Smooth muscle cell (in vitro differentiated cells): ENCODE results near the gene CNPY4. TPM values are rescaled to one million over a fixed set of nuclear protein-coding genes. Genes with fewer than 3 reads are reported as not detected.

ENCODE experiments used
- DNase-seq: peaks from one replicate; lab custom pipeline; 2025; ENCODE audit not compliant: unreplicated experiment; lab: John Stamatoyannopoulos, UW
- H2AFZ ChIP-seq: fragments of 200-600 bp; sonication (generic); 2 replicates; pipeline ENCODE4 v1.6.0; 2016; ENCODE audit warnings: antibody characterized with exemption, low read depth, mild to moderate bottlenecking
- H3F3A ChIP-seq: fragments of 200-600 bp; sonication (generic); 2 replicates; pipeline ENCODE4 v1.6.0; 2017; ENCODE audit warnings: antibody characterized with exemption, low read depth
- H3K27ac ChIP-seq: fragments of 200-600 bp; sonication (generic); 2 replicates; pipeline ENCODE4 v1.5.1; 2016; ENCODE audit warnings: low read depth, mild to moderate bottlenecking
- H3K27me3 ChIP-seq: fragments of 200-600 bp; sonication (generic); 2 replicates; pipeline ENCODE4 v1.6.1; 2016; ENCODE audit warnings: low read depth, mild to moderate bottlenecking
- H3K36me3 ChIP-seq: fragments of 200-600 bp; sonication (generic); 2 replicates; pipeline ENCODE4 v1.5.1; 2016; ENCODE audit warnings: low read depth
- H3K4me1 ChIP-seq: fragments of 200-600 bp; sonication (generic); 2 replicates; pipeline ENCODE4 v1.5.1; 2016; ENCODE audit warnings: low read depth
- H3K4me2 ChIP-seq: fragments of 200-600 bp; sonication (generic); 2 replicates; pipeline ENCODE4 v1.6.0; 2016; ENCODE audit warnings: mild to moderate bottlenecking
- H3K4me3 ChIP-seq: fragments of 200-600 bp; sonication (generic); 2 replicates; pipeline ENCODE4 v1.5.1; 2016; ENCODE audit warnings: mild to moderate bottlenecking
- H3K79me2 ChIP-seq: fragments of 200-600 bp; sonication (generic); 2 replicates; pipeline ENCODE4 v1.6.0; 2016; ENCODE audit warnings: low read depth, mild to moderate bottlenecking
- H3K9ac ChIP-seq: fragments of 200-600 bp; sonication (generic); 2 replicates; pipeline ENCODE4 v1.6.0; 2016; ENCODE audit warnings: low read depth
- H3K9me3 ChIP-seq: fragments of 200-600 bp; sonication (generic); replicated peaks from 2 replicates; pipeline ENCODE4 v1.5.1; 2016; ENCODE audit warnings: low read depth
- H4K20me1 ChIP-seq: fragments of 200-600 bp; sonication (generic); 2 replicates; pipeline ENCODE4 v1.6.0; 2016; ENCODE audit warnings: low read depth
- CTCF ChIP-seq: fragments of 200-600 bp; sonication (generic); IDR thresholded peaks from 2 replicates; pipeline ENCODE4 v1.5.1; 2017; ENCODE audit warnings: borderline replicate concordance, mild to moderate bottlenecking, antibody characterized with exemption; ENCODE audit not compliant: insufficient read depth, poor library complexity, severe bottlenecking
- WGBS: methylation state at CpG from one replicate; pipeline ENCODE4 v1.1.7; 2016; ENCODE audit warnings: low lambda C conversion rate; 5-methylcytosine and 5-hydroxymethylcytosine counted together
- polyA plus RNA-seq: library from polyadenylated mRNA; unstranded; fragments of >200 nt; fragmentation: Nextera tagmentation; extraction: Ambion mirVana; gene quantifications from 2 replicates; pipeline ENCODE4 v1.2.1, GENCODE V29; 2016
- total RNA-seq: library from RNA; depleted of rRNA; stranded (reverse); fragments of >200 nt; gene quantifications from 2 replicates; pipeline ENCODE4 v1.2.3, GENCODE V29; 2014

The CNPY4 gene
- total and polyA plus RNA-seq, 2 experiments from 2014 or later, result 22.6 to 39.5 TPM

- peak overlapping the region; percentile 85 for H3K4me2 ChIP-seq
- no peaks in the 10 kb centered on the region for H3K27me3 ChIP-seq
- no peaks in the 10 kb centered on the region for H3K36me3 ChIP-seq
- H4K20me1 ChIP-seq, result no peaks in the 10 kb centered on the region
- no peak for DNase-seq
- no peak overlapping the region for H3K9ac ChIP-seq
- H3F3A ChIP-seq, result no peaks in the 10 kb centered on the region
- H3K4me1 ChIP-seq, result peaks cover 7% of the 10 kb centered on the region
- H3K79me2 ChIP-seq, result peaks cover 16% of the 10 kb centered on the region
- TF ChIP-seq CTCF, result no peak
- peak overlapping the region; percentile 9 for H3K27ac ChIP-seq
- peak overlapping the region; percentile 87 for H2AFZ ChIP-seq
- H3K4me3 ChIP-seq, result peak overlapping the region; percentile 89
- H3K9me3 ChIP-seq, result no peaks in the 10 kb centered on the region
- 61% methylated on average over 14 of the region's 14 CpGs for WGBS
Measured at GRCh38 chr7:100148225-100148558, 28.8 kb downstream of the CNPY4 start.

- TF ChIP-seq CTCF, result no peak
- Histone ChIP-seq H3K9me3 (no peaks in the 10 kb centered on the region), H3F3A (no peaks in the 10 kb centered on the region), H3K9ac (peak within 1 kb of the TSS; percentile 77), H3K36me3 (no peaks in the 10 kb centered on the region), H3K4me3 (peak within 1 kb of the TSS; percentile 89), H3K4me1 (peaks cover 7% of the 10 kb centered on the region), H3K4me2 (peak within 1 kb of the TSS; percentile 91), H2AFZ (peak within 1 kb of the TSS; percentile 91), H3K79me2 (peaks cover 16% of the 10 kb centered on the region), H4K20me1 (no peaks in the 10 kb centered on the region), H3K27me3 (no peaks in the 10 kb centered on the region), H3K27ac (peak within 1 kb of the TSS; percentile 9)
- 2% methylated on average over 40 of the region's 46 CpGs for WGBS
- DNase-seq, result peak; percentile 80
Measured at GRCh38 chr7:100148559-100149328, 29.3 kb downstream of the CNPY4 start, which contains the start of gene LAMTOR4. Gene LAMTOR4 (plus strand): TSS chr7:100148918. CDS start chr7:100148973, 55 bp downstream.

GRCh38 chr7:100152404-100152803 is 33.0 kb downstream of the CNPY4 start:
- Histone ChIP-seq H3K4me2 (no peak overlapping the region), H3K27ac (no peak overlapping the region), H3K27me3 (no peaks in the 10 kb centered on the region), H3K4me3 (no peak overlapping the region), H3K9me3 (no peaks in the 10 kb centered on the region), H3K79me2 (peaks cover 16% of the 10 kb centered on the region), H3K9ac (no peak overlapping the region), H2AFZ (no peak overlapping the region), H3K36me3 (no peaks in the 10 kb centered on the region), H3K4me1 (peaks cover 10% of the 10 kb centered on the region), H3F3A (peaks cover 3% of the 10 kb centered on the region), H4K20me1 (peaks cover 23% of the 10 kb centered on the region)
- no peak for TF ChIP-seq CTCF
- DNase-seq, result no peak
